Upper lobe of left lung (tissue), 4 donors: ENCODE results near the gene ZNF18.

Experiments used
- CTCF ChIP-seq, 6 experiments: fragments of 450-650 bp in 4 of 6; fragments of 200-600 bp in 2 of 6; sonication (generic) in 2 of 6; IDR thresholded peaks; one replicate each; pipeline ENCODE4 v1.5.1; 2016 to 2019; ENCODE audit warnings: antibody characterized with exemption in 6 of 6
- EP300 ChIP-seq, 4 donors: sonication (generic); formaldehyde crosslinking; IDR thresholded peaks; one replicate each; pipeline ENCODE4 v1.5.1; 2017; ENCODE audit warnings: antibody characterized with exemption in 4 of 4, control low read depth in 2 of 4
- POLR2A ChIP-seq, 4 donors: fragments of 450-650 bp; IDR thresholded peaks; one replicate each; pipeline ENCODE4 v1.5.1; 2016 to 2017; ENCODE audit warnings: antibody characterized with exemption in 4 of 4, mild to moderate bottlenecking in 2 of 4
- POLR2AphosphoS5 ChIP-seq, 2 donors: sonication (generic); formaldehyde crosslinking; IDR thresholded peaks; one replicate each; pipeline ENCODE4 v1.5.1; 2017; ENCODE audit warnings: antibody characterized with exemption in 2 of 2

- TF ChIP-seq CTCF (IDR thresholded peaks at IDR 0.05): no peak
- no peak for TF ChIP-seq POLR2AphosphoS5 (IDR thresholded peaks at IDR 0.05)
- TF ChIP-seq POLR2A (IDR thresholded peaks at IDR 0.05): no peak
- TF ChIP-seq EP300 (IDR thresholded peaks at IDR 0.05): no peak
Measured at GRCh38 chr17:12043702-12044101, 46.4 kb upstream of the ZNF18 start.
